ENCODE results near the gene DNAJC5G.

DNA sequence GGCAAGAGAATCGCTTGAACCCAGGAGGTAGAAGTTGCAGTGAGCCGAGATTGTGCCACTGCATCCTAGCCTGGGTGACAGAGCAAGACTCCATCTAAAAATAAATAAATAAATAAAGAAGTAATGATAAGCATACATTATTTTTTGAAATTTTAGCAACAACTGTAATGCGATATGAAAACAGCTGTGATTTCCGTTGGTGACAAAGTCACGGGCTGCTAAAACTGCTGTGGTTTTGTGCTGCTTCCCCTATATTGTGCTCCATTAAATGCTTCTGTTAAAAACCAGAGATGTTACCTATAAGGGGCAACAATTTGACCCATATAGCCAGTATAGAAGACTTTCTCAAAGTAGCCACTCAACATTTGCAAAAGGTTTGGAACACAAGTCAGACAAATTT lies 15.3 kb downstream of the DNAJC5G start:
- TF ChIP-seq CTCF (IDR thresholded peaks at IDR 0.05) (no peak), POLR2A (IDR thresholded peaks at IDR 0.05) (no peak)
